ENCODE measurements around the gene PAIP1. TPM values are rescaled to one million over a fixed set of nuclear protein-coding genes. Genes with fewer than 3 reads are reported as not detected.

The PAIP1 gene
- polyA plus RNA-seq, 3 donors, result 31.4 to 49.2 (median 41.0) TPM

DNA sequence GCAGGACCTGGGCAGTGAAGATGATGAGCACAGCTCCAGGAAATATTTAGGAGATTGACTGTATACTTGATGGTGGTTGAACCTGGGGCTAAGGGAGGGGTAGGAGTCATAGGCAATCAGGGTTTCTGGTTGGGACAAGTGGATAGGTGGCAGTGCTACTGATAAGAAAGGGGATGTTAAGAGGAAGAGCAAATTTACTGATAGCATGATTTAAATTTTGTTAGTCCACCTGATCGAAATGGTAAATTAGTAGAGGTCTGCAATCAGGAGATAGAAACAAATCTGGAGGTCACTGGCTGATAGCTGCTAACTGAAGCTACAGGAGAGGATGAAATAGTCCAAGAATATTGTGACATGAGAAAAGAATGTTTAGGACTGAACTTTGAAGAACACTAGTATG is 36.3 kb downstream of the PAIP1 start:
- Mint-ChIP-seq H3K4me1 (peaks cover under 1% of the 10 kb centered on the region), H3K36me3 (peaks cover 22 to 25% of the 10 kb centered on the region in 2 donors), H3K27ac (no peak overlapping the region), H3K27me3 (ENCODE audit: low read depth in 3 of 3) (peaks cover 0 to 3% (median 0%) of the 10 kb centered on the region in 3 donors), H3K4me3 (no peak overlapping the region), H3K9me3 (peaks cover 0 to 5% (median 2%) of the 10 kb centered on the region in 7 donors)
- H3K9me3 ChIP-seq (replicated peaks in 1 of 2; ENCODE audit: control insufficient read depth in 1 of 2, insufficient read depth in 1 of 2, low read length in 2 of 2), result no peaks in the 10 kb centered on the region
- H3K27me3 ChIP-seq (ENCODE audit: control insufficient read depth in 2 of 2, insufficient read depth in 2 of 2, low read length in 2 of 2), result no peaks in the 10 kb centered on the region
- H3K9ac ChIP-seq (ENCODE audit: insufficient read depth, low read length, poor library complexity, severe bottlenecking), result no peak overlapping the region
- H3K36me3 ChIP-seq (replicated peaks in 1 of 2; ENCODE audit: control insufficient read depth in 1 of 2, insufficient read depth in 2 of 2, low read length in 2 of 2), result peaks cover 11 to 26% of the 10 kb centered on the region in 2 donors
- no peaks in the 10 kb centered on the region for H3K79me2 ChIP-seq (ENCODE audit: insufficient read depth, low read length)
- intact Hi-C loops (cut with micrococcal nuclease), result no loop called here
- no peak overlapping the region for H3K27ac ChIP-seq (ENCODE audit: low read depth in 1 of 2, low read length in 2 of 2)
- H2AFZ ChIP-seq (ENCODE audit: insufficient read depth, low read depth, low read length, poor library complexity, severe bottlenecking), result no peak overlapping the region
- 100% methylated on average over 1 of the region's 1 CpG for WGBS (ENCODE audit: insufficient coverage)
- DNase-seq, result no peak
- H4K20me1 ChIP-seq (ENCODE audit: insufficient read depth, low read length), result no peaks in the 10 kb centered on the region
- H3K4me3 ChIP-seq (replicated peaks in 1 of 3; ENCODE audit: low read depth in 2 of 3, low read length in 3 of 3), result no peak overlapping the region
- peaks cover 2 to 3% of the 10 kb centered on the region in 2 donors for H3K4me1 ChIP-seq (ENCODE audit: control insufficient read depth in 1 of 2, insufficient read depth in 2 of 2, low read length in 2 of 2)
- TF ChIP-seq, protein P1, sequence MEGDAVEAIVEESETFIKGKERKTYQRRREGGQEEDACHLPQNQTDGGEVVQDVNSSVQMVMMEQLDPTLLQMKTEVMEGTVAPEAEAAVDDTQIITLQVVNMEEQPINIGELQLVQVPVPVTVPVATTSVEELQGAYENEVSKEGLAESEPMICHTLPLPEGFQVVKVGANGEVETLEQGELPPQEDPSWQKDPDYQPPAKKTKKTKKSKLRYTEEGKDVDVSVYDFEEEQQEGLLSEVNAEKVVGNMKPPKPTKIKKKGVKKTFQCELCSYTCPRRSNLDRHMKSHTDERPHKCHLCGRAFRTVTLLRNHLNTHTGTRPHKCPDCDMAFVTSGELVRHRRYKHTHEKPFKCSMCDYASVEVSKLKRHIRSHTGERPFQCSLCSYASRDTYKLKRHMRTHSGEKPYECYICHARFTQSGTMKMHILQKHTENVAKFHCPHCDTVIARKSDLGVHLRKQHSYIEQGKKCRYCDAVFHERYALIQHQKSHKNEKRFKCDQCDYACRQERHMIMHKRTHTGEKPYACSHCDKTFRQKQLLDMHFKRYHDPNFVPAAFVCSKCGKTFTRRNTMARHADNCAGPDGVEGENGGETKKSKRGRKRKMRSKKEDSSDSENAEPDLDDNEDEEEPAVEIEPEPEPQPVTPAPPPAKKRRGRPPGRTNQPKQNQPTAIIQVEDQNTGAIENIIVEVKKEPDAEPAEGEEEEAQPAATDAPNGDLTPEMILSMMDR (IDR thresholded peaks at IDR 0.05), result no peak
- no peak overlapping the region for H3K4me2 ChIP-seq (replicated peaks; ENCODE audit: extremely low read depth, low read length, poor library complexity, severe bottlenecking)

DNA sequence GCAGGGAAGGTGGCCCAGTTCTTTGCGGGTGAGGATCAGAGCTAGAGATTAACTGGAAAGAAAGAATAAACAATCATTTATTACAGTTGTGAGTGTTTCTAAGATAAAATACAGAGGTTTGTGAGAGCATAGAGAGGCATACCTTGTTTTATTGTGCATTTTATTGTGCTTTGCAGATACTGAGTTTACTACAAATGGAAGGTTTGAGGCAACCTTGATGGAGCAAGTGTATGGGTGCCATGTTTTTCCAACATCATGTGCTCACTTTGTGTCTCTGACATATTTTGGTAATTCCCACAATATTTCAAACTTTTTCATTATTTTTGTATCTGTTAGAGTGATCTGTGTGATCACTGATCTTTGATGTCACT is 41.2 kb downstream of the PAIP1 start:
- Histone ChIP-seq H3K9ac (ENCODE audit: insufficient read depth, low read length, poor library complexity, severe bottlenecking) (peak overlapping the region; percentile 71), H3K9me3 (replicated peaks in 1 of 2; ENCODE audit: control insufficient read depth in 1 of 2, insufficient read depth in 1 of 2, low read length in 2 of 2) (no peaks in the 10 kb centered on the region), H3K4me3 (replicated peaks in 1 of 3; ENCODE audit: low read depth in 2 of 3, low read length in 3 of 3) (peak overlapping the region; percentile 60 to 93 (median 62)), H3K4me2 (replicated peaks; ENCODE audit: extremely low read depth, low read length, poor library complexity, severe bottlenecking) (peak overlapping the region; percentile 94), H3K79me2 (ENCODE audit: insufficient read depth, low read length) (peaks cover 25% of the 10 kb centered on the region), H3K36me3 (replicated peaks in 1 of 2; ENCODE audit: control insufficient read depth in 1 of 2, insufficient read depth in 2 of 2, low read length in 2 of 2) (no peaks in the 10 kb centered on the region), H3K27ac (ENCODE audit: low read depth in 1 of 2, low read length in 2 of 2) (peak overlapping the region in 1 of 2 donors; percentile 83), H3K4me1 (ENCODE audit: control insufficient read depth in 1 of 2, insufficient read depth in 2 of 2, low read length in 2 of 2) (peaks cover 13 to 26% of the 10 kb centered on the region in 2 donors), H3K27me3 (ENCODE audit: control insufficient read depth in 2 of 2, insufficient read depth in 2 of 2, low read length in 2 of 2) (no peaks in the 10 kb centered on the region), H4K20me1 (ENCODE audit: insufficient read depth, low read length) (no peaks in the 10 kb centered on the region), H2AFZ (ENCODE audit: insufficient read depth, low read depth, low read length, poor library complexity, severe bottlenecking) (peak overlapping the region; percentile 88)
- intact Hi-C loops (cut with micrococcal nuclease), result no loop called here
- Mint-ChIP-seq H3K27ac (peak overlapping the region in 6 of 7 donors; percentile 85 to 94 (median 92)), H3K36me3 (peaks cover 0 to 2% of the 10 kb centered on the region in 2 donors), H3K9me3 (peaks cover 0 to 3% (median 0%) of the 10 kb centered on the region in 7 donors), H3K27me3 (ENCODE audit: low read depth in 3 of 3) (peaks cover 0 to 3% (median 0%) of the 10 kb centered on the region in 3 donors), H3K4me3 (peak overlapping the region; percentile 89 to 94), H3K4me1 (peaks cover 21% of the 10 kb centered on the region)
- no peak for DNase-seq
- no CpG with 5 or more reads among the region's 1 CpG for whole genome bisulfite sequencing (ENCODE audit: insufficient coverage)
- TF ChIP-seq, protein P1 (IDR thresholded peaks at IDR 0.05), result no peak
